Lower leg skin (tissue), 3 donors: ENCODE results near the gene FAM13B.

Experiments
- POLR2A ChIP-seq, 2 donors: fragments of 450-650 bp; IDR thresholded peaks; one replicate each; pipeline ENCODE4 v1.6.1; 2016 to 2017; ENCODE audit warnings: antibody characterized with exemption in 2 of 2, mild to moderate bottlenecking in 1 of 2, moderate library complexity in 1 of 2
- TF ChIP-seq, protein P1 (sequence below), 3 donors: fragments of 450-650 bp; IDR thresholded peaks; one replicate each; pipeline ENCODE4 v1.5.1; 2016; ENCODE audit warnings: antibody characterized with exemption in 3 of 3, mild to moderate bottlenecking in 3 of 3, moderate library complexity in 2 of 3

DNA sequence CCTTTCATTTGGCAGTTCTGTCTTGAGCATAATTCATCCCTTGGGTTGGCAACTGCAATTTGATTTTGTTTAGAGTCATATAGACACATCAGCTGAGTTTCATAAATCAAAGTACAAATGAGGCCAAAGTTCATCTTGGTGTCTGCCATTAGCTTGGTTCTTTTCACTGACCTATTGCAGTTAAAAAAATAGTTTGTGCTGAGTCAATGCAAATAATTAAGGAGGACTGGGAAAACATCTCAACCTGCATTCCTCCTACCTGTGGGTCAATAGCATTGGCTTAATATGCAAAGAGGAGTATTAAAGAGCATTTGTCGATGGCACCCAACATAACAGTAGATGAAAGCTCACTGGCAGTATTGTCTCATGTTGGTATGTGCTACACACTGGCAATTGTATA is 142.0 kb downstream of the FAM13B start:
- TF ChIP-seq POLR2A (IDR thresholded peaks at IDR 0.05), result no peak
- TF ChIP-seq, protein P1, sequence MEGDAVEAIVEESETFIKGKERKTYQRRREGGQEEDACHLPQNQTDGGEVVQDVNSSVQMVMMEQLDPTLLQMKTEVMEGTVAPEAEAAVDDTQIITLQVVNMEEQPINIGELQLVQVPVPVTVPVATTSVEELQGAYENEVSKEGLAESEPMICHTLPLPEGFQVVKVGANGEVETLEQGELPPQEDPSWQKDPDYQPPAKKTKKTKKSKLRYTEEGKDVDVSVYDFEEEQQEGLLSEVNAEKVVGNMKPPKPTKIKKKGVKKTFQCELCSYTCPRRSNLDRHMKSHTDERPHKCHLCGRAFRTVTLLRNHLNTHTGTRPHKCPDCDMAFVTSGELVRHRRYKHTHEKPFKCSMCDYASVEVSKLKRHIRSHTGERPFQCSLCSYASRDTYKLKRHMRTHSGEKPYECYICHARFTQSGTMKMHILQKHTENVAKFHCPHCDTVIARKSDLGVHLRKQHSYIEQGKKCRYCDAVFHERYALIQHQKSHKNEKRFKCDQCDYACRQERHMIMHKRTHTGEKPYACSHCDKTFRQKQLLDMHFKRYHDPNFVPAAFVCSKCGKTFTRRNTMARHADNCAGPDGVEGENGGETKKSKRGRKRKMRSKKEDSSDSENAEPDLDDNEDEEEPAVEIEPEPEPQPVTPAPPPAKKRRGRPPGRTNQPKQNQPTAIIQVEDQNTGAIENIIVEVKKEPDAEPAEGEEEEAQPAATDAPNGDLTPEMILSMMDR (IDR thresholded peaks at IDR 0.05), result no peak
